ENCODE data around the gene DBF4B. TPM values are rescaled to one million over a fixed set of nuclear protein-coding genes. Genes with fewer than 3 reads are reported as not detected.

Gene DBF4B
- polyA plus RNA-seq, 1 experiment, result 3.0 TPM

- no peaks in the 10 kb centered on the region for H3K27me3 ChIP-seq (ENCODE audit: control insufficient read depth, insufficient read depth, low read length)
- no peak overlapping the region for H3K4me3 ChIP-seq (ENCODE audit: low read depth, low read length)
- CTCF ChIA-PET, result no interaction called here
- no peaks in the 10 kb centered on the region; the same call in 1 of the 2 replicates for H3K9me3 ChIP-seq (ENCODE audit: control insufficient read depth, insufficient read depth, low read length)
- H3K27ac ChIP-seq (ENCODE audit: low read depth, low read length), result no peak overlapping the region
- no peak for DNase-seq (ENCODE audit: low read depth, low spot score)
- no peak for TF ChIP-seq CTCF (IDR thresholded peaks at IDR 0.05; ENCODE audit: low read depth, low read length)
- POLR2A ChIA-PET, result interaction anchor here (0.7 kb wide), 1 partner anchor 105 kb away, joined by 3 read pairs; no protein-coding TSS in a partner anchor
Observed at GRCh38 chr17:44749076-44749979, 40.9 kb downstream of the DBF4B start.

GRCh38 chr17:44749980-44750318, 41.5 kb downstream of the DBF4B start:
- Histone ChIP-seq H3K4me3 (ENCODE audit: low read depth, low read length) (no peak overlapping the region), H3K9me3 (ENCODE audit: control insufficient read depth, insufficient read depth, low read length) (no peaks in the 10 kb centered on the region; the same call in 1 of the 2 replicates), H3K27ac (ENCODE audit: low read depth, low read length) (no peak overlapping the region), H3K27me3 (ENCODE audit: control insufficient read depth, insufficient read depth, low read length) (no peaks in the 10 kb centered on the region)
- DNase-seq (ENCODE audit: low read depth, low spot score), result no peak
- ChIA-PET CTCF (no interaction called here), POLR2A (no interaction called here)
- no peak for TF ChIP-seq CTCF (IDR thresholded peaks at IDR 0.05; ENCODE audit: low read depth, low read length)

GRCh38 chr17:44751331-44751730, 42.9 kb downstream of the DBF4B start:
- TF ChIP-seq CTCF (IDR thresholded peaks at IDR 0.05; ENCODE audit: low read depth, low read length), result no peak
- POLR2A ChIA-PET, result no interaction called here
- Histone ChIP-seq H3K9me3 (ENCODE audit: control insufficient read depth, insufficient read depth, low read length) (no peaks in the 10 kb centered on the region; the same call in 1 of the 2 replicates), H3K27me3 (ENCODE audit: control insufficient read depth, insufficient read depth, low read length) (no peaks in the 10 kb centered on the region), H3K4me3 (ENCODE audit: low read depth, low read length) (no peak overlapping the region), H3K27ac (ENCODE audit: low read depth, low read length) (no peak overlapping the region)
- CTCF ChIA-PET, result no interaction called here
- DNase-seq (ENCODE audit: low read depth, low spot score), result no peak

GRCh38 chr17:44751806-44752205, 43.3 kb downstream of the DBF4B start:
- H3K9me3 ChIP-seq (ENCODE audit: control insufficient read depth, insufficient read depth, low read length), result no peaks in the 10 kb centered on the region; the same call in 1 of the 2 replicates
- H3K27ac ChIP-seq (ENCODE audit: low read depth, low read length), result no peak overlapping the region
- DNase-seq (ENCODE audit: low read depth, low spot score), result no peak
- no peak for TF ChIP-seq CTCF (IDR thresholded peaks at IDR 0.05; ENCODE audit: low read depth, low read length)
- H3K4me3 ChIP-seq (ENCODE audit: low read depth, low read length), result no peak overlapping the region
- no peaks in the 10 kb centered on the region for H3K27me3 ChIP-seq (ENCODE audit: control insufficient read depth, insufficient read depth, low read length)
- POLR2A ChIA-PET, result no interaction called here
- CTCF ChIA-PET, result no interaction called here

All from AG04450 (cell line).